ENCODE data around the gene EFNA1. TPM values are rescaled to one million over a fixed set of nuclear protein-coding genes. Genes with fewer than 3 reads are reported as not detected.
"Not testable (repeated sequence)": the region's sequence is repeated elsewhere in the genome, so short reads cannot be mapped to it uniquely, and the experiment has no call there.

The EFNA1 gene
- total RNA-seq, 1 experiment from 2014 or later, result 5.3 TPM

DNA sequence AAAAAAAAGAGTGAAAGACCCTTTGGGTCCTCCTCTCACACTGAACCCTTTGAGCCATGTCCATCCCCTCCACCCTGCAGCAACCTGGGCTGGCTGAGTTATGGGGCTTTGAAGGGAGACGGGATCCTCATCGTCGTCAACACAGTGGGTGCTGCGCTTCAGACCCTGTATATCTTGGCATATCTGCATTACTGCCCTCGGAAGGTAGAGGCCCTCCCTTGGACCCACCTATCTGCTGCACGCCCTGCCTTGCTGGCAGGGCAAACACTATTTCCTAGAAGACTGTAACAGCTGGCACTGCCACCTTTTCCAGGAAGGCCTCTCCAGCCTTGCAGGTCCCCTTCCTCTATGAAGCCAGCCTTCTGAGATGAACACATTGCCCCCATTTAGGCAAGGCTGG is 9.1 kb downstream of the EFNA1 start:
- DNase-seq (ENCODE audit: low spot score), result no peak
- in situ Hi-C loops (cut with HindIII; ENCODE audit: low sequenced_read_pairs), result no loop called here

GRCh38 chr1:155137154-155137949 is 9.7 kb downstream of the EFNA1 start:
- in situ Hi-C loops (cut with HindIII; ENCODE audit: low sequenced_read_pairs), result no loop called here
- DNase-seq (ENCODE audit: low spot score), result no peak

- in situ Hi-C loops (cut with HindIII; ENCODE audit: low sequenced_read_pairs), result no loop called here
These were observed 12.4 kb downstream of the EFNA1 start, which contains the start of gene DPM3 for GRCh38 chr1:155139895-155140629. Gene DPM3 (minus strand): TSS chr1:155140531. CDS start chr1:155140240, 291 bp downstream.

DNA sequence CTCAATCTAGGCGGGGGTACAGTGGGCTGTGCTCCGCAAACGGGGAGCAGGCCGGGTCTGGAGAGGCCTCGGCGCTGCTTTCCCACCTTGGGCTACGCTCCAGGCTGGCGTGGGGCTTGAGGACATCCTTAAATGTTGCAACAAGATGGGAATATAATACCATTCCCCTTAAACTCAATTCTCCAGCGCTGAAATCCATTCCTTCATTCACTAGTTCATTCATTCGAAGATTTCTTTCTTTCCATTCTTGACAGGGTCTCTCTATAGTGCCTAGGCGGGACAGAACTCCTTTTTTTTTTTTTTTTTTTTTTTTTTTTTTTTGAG is 12.9 kb downstream of the EFNA1 start:
- in situ Hi-C loops (cut with HindIII; ENCODE audit: low sequenced_read_pairs), result no loop called here

More at GRCh38 chr1:155139895-155140629, 12.4 kb downstream of the EFNA1 start, which contains the start of gene DPM3:
- DNase-seq (ENCODE audit: low spot score), result peak; percentile 93

GRCh38 chr1:155141749-155142148 is 14.1 kb downstream of the EFNA1 start:
- in situ Hi-C loops (cut with HindIII; ENCODE audit: low sequenced_read_pairs), result no loop called here
- no peak for DNase-seq (ENCODE audit: low spot score)

More for the DNA sequence above, 12.9 kb downstream of the EFNA1 start:
- no peak for DNase-seq (ENCODE audit: low spot score)

- in situ Hi-C loops (cut with HindIII; ENCODE audit: low sequenced_read_pairs), result no loop called here
- DNase-seq (ENCODE audit: low spot score), result no peak
These were observed 17.8 kb downstream of the EFNA1 start for GRCh38 chr1:155145491-155145890.

- DNase-seq (ENCODE audit: low spot score); in situ Hi-C loops (cut with HindIII; ENCODE audit: low sequenced_read_pairs): not testable (repeated sequence)
These were observed 28.4 kb downstream of the EFNA1 start for GRCh38 chr1:155155996-155156643.

- in situ Hi-C loops (cut with HindIII; ENCODE audit: low sequenced_read_pairs), result no loop called here
- DNase-seq (ENCODE audit: low spot score), result no peak
These were observed 31.3 kb downstream of the EFNA1 start for GRCh38 chr1:155158991-155159390.

- in situ Hi-C loops (cut with HindIII; ENCODE audit: low sequenced_read_pairs), result no loop called here
- DNase-seq (ENCODE audit: low spot score), result no peak
These were observed 32.5 kb downstream of the EFNA1 start for GRCh38 chr1:155160128-155160527.

DNA sequence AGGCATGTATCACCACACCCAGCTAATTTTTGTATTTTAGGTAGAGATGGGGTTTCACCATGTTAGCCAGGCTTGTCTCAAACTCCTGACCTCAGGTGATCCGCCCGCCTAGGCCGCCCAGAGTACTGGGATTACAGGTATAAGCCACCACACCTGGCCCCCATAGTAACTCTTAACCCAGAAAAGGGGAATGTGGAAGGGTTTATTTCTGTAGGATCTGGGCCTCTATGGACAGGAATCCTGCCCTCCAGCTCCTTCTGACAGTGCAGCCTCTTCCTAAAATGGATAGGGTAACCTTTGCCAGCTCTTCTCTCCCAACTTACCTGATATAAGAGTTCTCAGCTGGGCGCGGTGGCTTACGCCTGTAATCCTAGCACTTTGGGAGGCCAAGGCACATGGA is 35.0 kb downstream of the EFNA1 start:
- DNase-seq (ENCODE audit: low spot score); in situ Hi-C loops (cut with HindIII; ENCODE audit: low sequenced_read_pairs): not testable (repeated sequence)

- in situ Hi-C loops (cut with HindIII; ENCODE audit: low sequenced_read_pairs); DNase-seq (ENCODE audit: low spot score): not testable (repeated sequence)
These were observed 36.1 kb downstream of the EFNA1 start for GRCh38 chr1:155163785-155164184.

GRCh38 chr1:155164625-155165024 is 36.9 kb downstream of the EFNA1 start:
- in situ Hi-C loops (cut with HindIII; ENCODE audit: low sequenced_read_pairs); DNase-seq (ENCODE audit: low spot score): not testable (repeated sequence)

DNA sequence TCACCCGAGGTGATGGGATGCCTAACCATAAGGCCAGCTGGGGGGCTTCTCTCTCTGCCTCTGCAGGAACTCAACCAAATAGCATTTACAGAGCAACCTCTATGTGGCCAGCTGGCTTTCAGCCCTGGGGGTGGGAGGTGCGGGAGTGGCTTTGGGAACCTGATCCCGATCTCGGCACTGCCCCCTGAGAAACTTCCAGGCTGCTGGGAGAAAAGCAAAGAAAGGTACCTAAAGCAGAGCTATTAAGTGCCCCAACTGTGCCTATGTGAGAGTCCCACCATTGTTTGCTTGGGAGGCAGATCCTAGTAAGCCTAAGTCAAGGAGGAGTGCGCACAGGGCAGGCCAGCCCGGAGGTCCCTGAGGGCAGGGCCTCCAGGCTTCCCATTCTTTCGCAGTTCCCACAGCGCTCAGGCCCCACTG is 38.4 kb downstream of the EFNA1 start:
- DNase-seq (ENCODE audit: low spot score), result no peak
- in situ Hi-C loops (cut with HindIII; ENCODE audit: low sequenced_read_pairs), result no loop called here

DNA sequence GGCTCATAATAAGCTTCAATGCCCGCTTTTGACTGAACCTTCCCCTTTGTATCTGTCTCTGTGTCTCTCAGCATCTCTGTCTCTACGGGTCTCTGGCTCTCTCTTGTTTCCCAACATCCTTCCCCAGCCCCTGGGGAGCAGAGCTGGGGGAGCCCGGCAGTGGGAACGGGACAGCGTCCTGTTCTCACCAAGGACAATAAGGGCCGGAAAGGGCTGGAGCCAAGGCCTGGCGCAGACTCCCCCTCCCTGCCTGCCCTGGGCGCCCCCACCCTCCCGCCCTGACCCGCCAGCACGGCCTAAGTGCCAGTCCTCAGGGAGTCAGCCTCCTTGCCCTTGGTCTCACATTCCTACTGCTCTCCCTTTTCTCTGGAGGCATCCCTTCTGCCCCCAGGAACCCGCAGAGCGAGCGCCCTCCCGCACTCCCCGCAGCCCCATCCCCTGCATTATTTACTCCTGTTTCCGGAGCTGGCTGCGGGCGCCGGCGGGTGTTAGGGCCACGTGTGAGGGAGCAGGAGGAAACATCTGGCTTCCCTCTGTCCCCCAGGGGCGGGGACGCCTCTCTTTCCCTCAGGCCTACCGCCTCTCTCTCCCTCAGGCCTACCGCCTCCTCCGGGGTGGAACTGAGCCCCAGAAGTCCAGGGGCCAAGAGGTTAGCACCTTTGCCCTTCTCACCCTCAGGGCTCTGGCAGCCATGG is 38.9 kb downstream of the EFNA1 start:
- in situ Hi-C loops (cut with HindIII; ENCODE audit: low sequenced_read_pairs), result no loop called here
- no peak for DNase-seq (ENCODE audit: low spot score)

- in situ Hi-C loops (cut with HindIII; ENCODE audit: low sequenced_read_pairs), result no loop called here
- DNase-seq (ENCODE audit: low spot score), result peak; percentile 92
These were observed 39.8 kb downstream of the EFNA1 start for GRCh38 chr1:155167166-155168104.

DNA sequence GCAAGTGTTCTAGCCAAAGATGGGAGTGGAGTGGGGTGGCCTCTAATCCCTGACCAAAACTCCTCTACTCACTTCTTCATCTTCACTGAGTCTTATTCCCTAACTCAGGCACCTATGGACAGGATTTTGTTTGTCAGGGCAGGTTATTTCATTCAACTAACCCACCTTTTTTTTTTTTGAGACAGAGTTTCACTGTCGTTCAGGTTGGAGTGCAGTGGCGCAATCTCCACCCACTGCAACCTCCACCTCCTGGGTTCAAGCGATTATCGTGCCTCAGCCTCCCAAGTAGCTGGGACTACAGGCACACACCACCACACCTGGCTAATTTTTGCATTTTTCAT is 40.4 kb downstream of the EFNA1 start:
- DNase-seq (ENCODE audit: low spot score); in situ Hi-C loops (cut with HindIII; ENCODE audit: low sequenced_read_pairs): not testable (repeated sequence)

DNA sequence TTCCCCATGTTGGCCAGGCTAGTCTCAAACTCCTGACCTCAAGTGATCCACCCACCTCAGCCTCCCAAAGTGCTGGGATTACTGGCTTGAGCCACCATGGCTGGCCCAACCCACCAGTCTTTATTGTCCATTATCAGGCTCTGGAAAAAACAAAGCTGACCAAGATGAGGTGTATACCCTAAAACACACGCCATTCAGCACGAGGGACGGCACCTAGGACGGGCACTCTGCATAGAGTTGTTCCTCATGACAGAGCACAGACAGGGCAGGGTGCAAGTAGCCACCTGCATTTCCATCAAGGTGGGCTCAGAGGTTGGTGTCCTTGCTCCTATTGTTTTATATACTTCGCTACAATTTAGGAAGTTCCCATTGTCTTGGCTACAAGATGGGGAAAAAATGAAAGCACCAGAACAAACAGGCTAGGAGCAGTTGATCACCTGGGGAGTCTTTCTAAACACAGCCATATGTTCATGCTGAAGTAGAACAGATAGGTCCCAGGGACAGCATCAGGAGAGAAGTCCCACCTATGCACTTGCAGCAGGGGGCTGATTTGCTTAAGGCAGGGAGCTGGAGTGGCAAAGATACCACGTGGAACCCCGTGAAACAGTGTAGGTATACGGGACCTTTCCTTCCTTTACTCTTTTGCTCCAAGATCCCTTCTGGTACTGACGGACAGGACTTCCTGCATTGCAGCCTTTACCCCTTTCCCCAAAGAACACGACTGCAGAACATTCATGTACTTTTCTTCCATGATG is 41.0 kb downstream of the EFNA1 start:
- in situ Hi-C loops (cut with HindIII; ENCODE audit: low sequenced_read_pairs), result no loop called here
- DNase-seq (ENCODE audit: low spot score), result no peak

DNA sequence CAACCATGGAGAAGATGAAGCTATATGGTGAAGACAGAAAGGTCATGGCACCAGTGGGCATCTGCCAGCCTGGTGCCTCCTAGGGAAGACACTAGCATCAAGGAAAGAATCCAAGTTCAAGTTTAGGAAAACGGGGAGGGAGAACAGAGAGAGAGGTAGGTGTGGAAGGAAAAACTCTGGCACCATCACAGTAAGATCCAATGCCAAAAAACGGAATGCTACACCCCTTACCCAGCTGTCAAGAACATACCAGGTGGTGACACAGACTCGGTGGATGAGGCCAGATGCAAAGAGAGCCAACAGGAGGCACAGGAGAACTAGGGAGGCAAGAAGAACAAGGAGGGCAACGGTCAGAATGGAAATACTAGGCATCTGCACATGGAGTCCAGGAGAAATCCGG is 41.9 kb downstream of the EFNA1 start:
- in situ Hi-C loops (cut with HindIII; ENCODE audit: low sequenced_read_pairs), result no loop called here

More for the DNA sequence above, 41.9 kb downstream of the EFNA1 start:
- no peak for DNase-seq (ENCODE audit: low spot score)
